ENCODE data around the gene SH2D4B. TPM values are rescaled to one million over a fixed set of nuclear protein-coding genes. Genes with fewer than 3 reads are reported as not detected.

SH2D4B gene
- total RNA-seq, 2 donors from 2014 or later: 0.25 to 0.40 TPM

DNA sequence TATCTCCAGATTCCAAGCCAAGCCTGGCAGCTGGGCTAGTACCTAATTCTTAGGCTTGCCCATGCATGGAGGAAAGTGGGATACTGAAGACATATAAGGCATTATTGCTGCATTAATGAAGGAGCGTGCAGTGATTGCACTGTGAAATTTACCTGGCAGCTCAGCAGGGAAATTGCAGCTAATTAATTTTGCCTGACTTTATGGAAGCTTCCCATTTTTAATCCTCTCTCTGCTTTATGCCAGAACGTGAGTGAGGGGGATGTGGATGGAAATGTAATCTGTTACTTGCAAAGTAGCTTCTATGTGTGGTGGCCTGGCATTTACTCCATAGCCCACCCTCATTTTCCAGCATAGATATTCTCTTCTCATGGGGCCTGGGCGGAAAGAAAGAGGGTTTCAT lies 134.9 kb downstream of the SH2D4B start:
- Mint-ChIP-seq H3K9me3 (no peaks in the 10 kb centered on the region), H3K4me1 (ENCODE audit: low read depth in 2 of 2) (no peaks in the 10 kb centered on the region), H3K27ac (no peak overlapping the region), H3K4me3 (no peak overlapping the region), H3K27me3 (peaks cover 12 to 13% of the 10 kb centered on the region in 2 donors), H3K36me3 (no peaks in the 10 kb centered on the region)
- no peak for ATAC-seq
- no peak for DNase-seq (ENCODE audit: low spot score)

DNA sequence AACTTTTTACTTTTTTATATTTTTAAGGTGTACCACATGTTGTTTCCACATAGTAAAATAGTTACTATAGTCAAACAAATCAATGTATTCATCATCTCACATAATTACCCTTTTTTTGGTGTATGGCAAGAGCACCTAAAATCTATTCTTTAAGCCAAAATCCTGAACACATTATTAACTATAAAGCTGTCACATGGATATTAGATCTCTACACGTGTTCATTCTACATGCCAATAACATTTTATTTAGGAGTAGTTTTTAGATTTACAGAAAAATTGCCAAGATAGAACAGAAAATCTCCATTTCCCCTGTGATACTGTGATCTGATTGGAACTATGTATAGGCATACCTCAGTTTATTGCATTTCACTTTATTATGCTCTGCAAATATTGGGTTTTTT lies 137.1 kb downstream of the SH2D4B start:
- Mint-ChIP-seq H3K4me1 (ENCODE audit: low read depth in 2 of 2) (no peaks in the 10 kb centered on the region), H3K27ac (no peak overlapping the region)

DNA sequence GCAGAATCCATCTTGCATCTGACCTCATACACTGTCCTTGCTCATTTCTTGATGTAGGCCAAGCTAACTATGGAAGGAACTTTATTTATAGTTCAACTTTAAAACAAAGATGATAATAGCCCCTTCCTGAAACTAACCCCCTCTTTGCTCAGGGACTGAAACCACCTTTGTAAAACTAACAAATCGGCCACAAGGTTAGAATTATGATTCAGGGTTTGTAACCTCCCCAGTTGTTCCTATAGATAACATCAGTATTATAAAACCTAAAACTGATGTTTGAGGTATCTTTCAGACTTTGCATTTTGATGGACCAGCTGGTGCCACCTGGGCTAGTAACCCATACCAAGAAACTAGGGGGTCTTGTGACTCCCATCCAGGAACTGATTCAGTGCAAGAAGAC lies 143.4 kb downstream of the SH2D4B start:
- H3K4me1 Mint-ChIP-seq (ENCODE audit: low read depth in 2 of 2): no peaks in the 10 kb centered on the region
- no peak overlapping the region for H3K4me3 Mint-ChIP-seq
- peaks cover 17 to 22% of the 10 kb centered on the region in 2 donors for H3K27me3 Mint-ChIP-seq
- no peak for ATAC-seq
- no peak for DNase-seq (ENCODE audit: low spot score)
- H3K36me3 Mint-ChIP-seq: no peaks in the 10 kb centered on the region
- no peaks in the 10 kb centered on the region for H3K9me3 Mint-ChIP-seq
- no peak overlapping the region for H3K27ac Mint-ChIP-seq

More for the DNA sequence above, 137.1 kb downstream of the SH2D4B start:
- no peak overlapping the region for H3K4me3 Mint-ChIP-seq
- DNase-seq (ENCODE audit: low spot score) (no peak), ATAC-seq (no peak)
- H3K9me3 Mint-ChIP-seq: no peaks in the 10 kb centered on the region
- no peaks in the 10 kb centered on the region for H3K36me3 Mint-ChIP-seq
- peaks cover 17 to 19% of the 10 kb centered on the region in 2 donors for H3K27me3 Mint-ChIP-seq

DNA sequence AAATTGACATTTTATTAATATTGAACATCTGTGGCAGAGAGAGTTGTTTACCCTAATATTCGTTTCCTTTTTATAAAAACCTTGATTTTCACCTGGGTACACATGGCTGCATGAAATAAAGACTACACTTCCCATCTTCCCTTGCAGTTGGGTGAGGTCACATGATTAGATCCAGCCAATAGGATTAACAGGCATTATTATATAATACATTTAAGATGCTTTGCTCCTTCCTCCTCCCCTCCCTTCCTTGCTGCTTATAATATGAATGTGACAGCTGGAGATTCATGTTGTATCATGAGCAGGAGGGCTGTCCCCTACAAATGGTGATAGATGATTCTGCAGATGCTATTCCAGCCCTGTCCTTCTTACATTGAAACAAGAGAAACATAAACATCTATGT lies 146.6 kb downstream of the SH2D4B start:
- H3K4me3 Mint-ChIP-seq: no peak overlapping the region
- ATAC-seq (no peak), DNase-seq (ENCODE audit: low spot score) (no peak)
- H3K9me3 Mint-ChIP-seq: no peaks in the 10 kb centered on the region
- H3K4me1 Mint-ChIP-seq (ENCODE audit: low read depth in 2 of 2): no peaks in the 10 kb centered on the region
- peaks cover 12 to 15% of the 10 kb centered on the region in 2 donors for H3K27me3 Mint-ChIP-seq
- no peak overlapping the region for H3K27ac Mint-ChIP-seq
- no peaks in the 10 kb centered on the region for H3K36me3 Mint-ChIP-seq

DNA sequence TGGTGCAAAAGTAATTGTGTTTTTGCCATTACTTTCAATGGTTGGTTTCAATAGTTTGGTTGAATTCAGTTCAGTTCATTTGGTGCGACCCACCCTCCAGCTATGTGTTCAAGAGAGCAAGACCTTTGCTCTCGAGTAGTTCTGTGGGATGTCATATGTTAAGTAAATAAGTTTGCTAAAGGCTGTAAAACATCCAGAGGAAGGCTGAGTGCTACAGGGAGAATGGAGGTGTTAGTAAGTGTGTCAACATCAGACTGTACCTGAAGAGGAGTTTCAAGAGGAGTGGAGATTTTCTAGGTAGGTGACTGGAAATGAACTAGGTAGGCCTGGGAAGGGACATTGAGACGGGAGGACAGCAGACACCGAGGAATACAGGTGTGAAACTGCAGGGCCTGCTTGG lies 147.7 kb downstream of the SH2D4B start:
- no peaks in the 10 kb centered on the region for H3K9me3 Mint-ChIP-seq
- no peak overlapping the region for H3K4me3 Mint-ChIP-seq
- H3K4me1 Mint-ChIP-seq (ENCODE audit: low read depth in 2 of 2): no peaks in the 10 kb centered on the region
- H3K36me3 Mint-ChIP-seq: no peaks in the 10 kb centered on the region
- ATAC-seq (no peak), DNase-seq (ENCODE audit: low spot score) (no peak)
- H3K27me3 Mint-ChIP-seq: peaks cover 16 to 26% of the 10 kb centered on the region in 2 donors
- no peak overlapping the region for H3K27ac Mint-ChIP-seq

DNA sequence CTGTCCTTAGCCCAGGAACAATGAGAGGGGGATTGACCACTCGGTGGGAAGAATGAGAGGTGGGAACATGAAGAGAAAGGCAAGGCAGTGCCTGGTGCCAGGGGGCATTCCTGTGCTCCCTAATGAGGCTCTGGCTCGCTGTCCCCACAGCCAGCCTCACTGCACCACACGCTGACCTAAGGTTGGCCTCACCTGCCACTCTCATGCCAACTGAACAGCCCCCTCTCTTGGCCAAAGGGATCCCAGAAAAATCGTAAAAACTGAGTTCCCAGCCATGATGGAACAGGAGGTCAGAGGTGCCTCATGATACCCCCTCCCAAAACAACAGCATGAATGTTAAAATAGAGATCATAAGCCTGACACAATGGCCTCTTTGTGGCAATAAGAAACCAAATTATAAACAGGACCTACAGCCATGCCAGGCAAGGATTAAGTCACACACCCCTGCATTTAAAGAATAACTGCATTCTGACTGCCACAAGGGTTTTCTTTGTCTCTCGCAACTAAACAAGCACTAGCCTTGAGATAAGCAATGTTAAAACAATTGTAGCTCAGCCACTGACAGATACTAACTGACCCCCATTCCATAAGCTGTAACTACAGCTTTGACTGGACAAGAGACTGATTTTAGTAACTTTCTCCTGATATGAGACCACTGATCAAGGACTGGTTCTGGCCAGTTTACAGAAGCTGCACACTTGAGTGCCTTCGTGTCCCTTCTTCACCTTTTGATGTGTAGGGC lies 149.2 kb downstream of the SH2D4B start:
- Mint-ChIP-seq H3K4me3 (no peak overlapping the region), H3K4me1 (ENCODE audit: low read depth in 2 of 2) (no peaks in the 10 kb centered on the region), H3K27ac (no peak overlapping the region), H3K27me3 (peaks cover 22 to 33% of the 10 kb centered on the region in 2 donors), H3K9me3 (no peaks in the 10 kb centered on the region), H3K36me3 (no peaks in the 10 kb centered on the region)
- DNase-seq (ENCODE audit: low spot score) (no peak), ATAC-seq (no peak)

DNA sequence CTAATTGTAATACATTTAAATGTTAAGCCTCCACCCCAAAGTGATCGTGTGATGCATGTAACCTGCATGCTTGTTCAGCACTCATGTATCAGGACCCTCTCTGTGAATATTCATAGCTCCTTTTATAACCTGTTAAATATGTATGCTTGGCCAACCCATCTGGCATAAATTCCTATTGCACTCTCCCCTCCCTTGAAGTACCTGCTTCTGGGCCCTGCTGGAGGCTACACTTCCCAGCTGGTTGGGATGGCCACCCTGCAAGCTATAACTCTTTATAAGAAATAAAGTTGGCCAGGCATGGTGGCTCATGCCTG lies 149.7 kb downstream of the SH2D4B start:
- Mint-ChIP-seq H3K36me3 (no peaks in the 10 kb centered on the region), H3K4me3 (no peak overlapping the region), H3K4me1 (ENCODE audit: low read depth in 2 of 2) (no peaks in the 10 kb centered on the region), H3K9me3 (no peaks in the 10 kb centered on the region), H3K27ac (no peak overlapping the region), H3K27me3 (peaks cover 25 to 38% of the 10 kb centered on the region in 2 donors)
- no peak for ATAC-seq
- DNase-seq (ENCODE audit: low spot score): no peak

DNA sequence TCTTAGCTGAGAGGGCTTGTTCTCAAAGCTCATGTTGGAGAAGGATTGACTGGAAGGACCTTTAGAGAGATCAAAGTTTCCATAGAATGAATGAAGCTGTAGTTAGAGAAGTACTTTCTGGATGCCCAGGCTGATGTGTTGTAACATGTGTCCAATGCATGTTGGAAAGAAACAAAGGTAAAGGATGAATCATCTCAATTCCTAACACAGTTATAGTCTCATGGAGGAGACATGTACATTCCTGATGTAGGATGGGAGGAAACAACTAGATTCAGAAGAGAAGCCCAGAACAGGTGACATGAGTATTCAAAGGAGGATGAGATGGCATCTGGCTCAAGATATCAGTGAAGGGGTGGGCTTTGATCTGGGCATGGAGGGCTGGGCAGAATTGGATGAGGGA lies 152.7 kb downstream of the SH2D4B start:
- DNase-seq (ENCODE audit: low spot score): no peak
- no peak for ATAC-seq
- Mint-ChIP-seq H3K27ac (no peak overlapping the region), H3K4me1 (ENCODE audit: low read depth in 2 of 2) (no peaks in the 10 kb centered on the region), H3K4me3 (no peak overlapping the region), H3K9me3 (no peaks in the 10 kb centered on the region), H3K36me3 (no peaks in the 10 kb centered on the region), H3K27me3 (peaks cover 20 to 35% of the 10 kb centered on the region in 2 donors)

DNA sequence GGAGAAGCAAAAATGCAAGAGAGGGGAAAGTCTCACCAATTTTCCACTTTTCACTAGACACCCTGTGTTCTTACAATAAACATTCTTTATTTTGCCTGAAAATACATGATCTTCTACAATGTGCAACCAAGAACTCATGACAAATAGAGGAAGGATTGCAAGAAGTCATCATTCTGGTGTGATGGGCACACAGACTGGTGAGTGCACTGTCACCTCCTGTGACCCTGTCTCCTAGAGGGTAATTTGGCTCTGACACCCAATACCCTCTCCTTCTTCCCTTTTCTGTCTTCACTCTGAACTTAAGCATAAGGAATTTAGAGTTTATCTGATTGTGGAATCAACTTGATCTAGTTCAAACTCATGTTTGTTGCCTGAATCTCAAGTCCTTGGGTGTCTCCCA lies 153.7 kb downstream of the SH2D4B start:
- Mint-ChIP-seq H3K9me3 (no peaks in the 10 kb centered on the region), H3K27ac (no peak overlapping the region), H3K36me3 (no peaks in the 10 kb centered on the region), H3K4me3 (no peak overlapping the region), H3K4me1 (ENCODE audit: low read depth in 2 of 2) (no peaks in the 10 kb centered on the region), H3K27me3 (peaks cover 15 to 27% of the 10 kb centered on the region in 2 donors)
- ATAC-seq: no peak
- no peak for DNase-seq (ENCODE audit: low spot score)

DNA sequence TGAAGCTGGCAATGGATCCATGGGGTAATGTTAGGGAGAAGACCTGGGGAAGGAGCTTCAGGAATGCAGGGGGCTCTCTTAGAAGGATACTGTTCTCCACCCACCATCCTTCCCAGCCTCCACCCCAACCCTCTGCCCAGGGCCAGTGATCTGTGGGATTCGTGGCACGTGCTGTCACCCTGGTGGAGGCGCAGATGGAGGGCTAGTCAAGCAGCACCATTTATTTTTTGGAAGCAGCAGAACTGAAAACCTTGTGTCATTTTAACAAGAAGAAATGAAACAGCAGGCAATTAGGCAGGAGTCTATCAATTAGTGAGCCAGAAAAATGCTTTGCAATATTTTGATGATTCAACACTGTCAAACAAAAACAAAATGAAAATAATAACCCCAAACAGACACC lies 155.9 kb downstream of the SH2D4B start:
- Mint-ChIP-seq H3K27ac (no peak overlapping the region), H3K4me3 (no peak overlapping the region), H3K4me1 (ENCODE audit: low read depth in 2 of 2) (no peaks in the 10 kb centered on the region), H3K9me3 (no peaks in the 10 kb centered on the region), H3K27me3 (peaks cover 15 to 25% of the 10 kb centered on the region in 2 donors), H3K36me3 (no peaks in the 10 kb centered on the region)
- ATAC-seq (no peak), DNase-seq (ENCODE audit: low spot score) (no peak)

DNA sequence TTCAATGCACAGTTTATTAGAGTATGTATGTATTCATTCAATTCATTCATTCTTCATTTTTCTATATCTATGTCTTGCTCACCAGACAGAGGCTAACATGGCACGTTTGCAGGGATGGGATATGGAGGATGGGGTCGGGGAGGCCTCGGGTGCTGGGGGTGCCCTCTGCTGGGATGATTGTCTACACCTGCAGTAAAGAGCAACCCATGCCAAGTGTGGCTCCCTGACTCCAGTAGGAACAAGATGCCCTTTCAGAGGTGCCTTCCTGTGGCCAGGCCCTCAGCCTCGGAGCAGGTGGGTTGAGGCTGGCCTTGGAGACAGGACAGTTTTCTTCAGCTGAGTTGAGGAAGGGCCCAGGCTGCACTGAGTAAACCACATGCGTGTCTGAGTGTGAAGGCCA lies 157.2 kb downstream of the SH2D4B start:
- no peak overlapping the region for H3K27ac Mint-ChIP-seq
- no peak for ATAC-seq
- peaks cover 13 to 18% of the 10 kb centered on the region in 2 donors for H3K27me3 Mint-ChIP-seq
- H3K4me1 Mint-ChIP-seq (ENCODE audit: low read depth in 2 of 2): no peaks in the 10 kb centered on the region
- H3K36me3 Mint-ChIP-seq: no peaks in the 10 kb centered on the region
- H3K4me3 Mint-ChIP-seq: no peak overlapping the region
- no peak for DNase-seq (ENCODE audit: low spot score)
- H3K9me3 Mint-ChIP-seq: no peaks in the 10 kb centered on the region

Other genes starting within 250 kb of the SH2D4B start
- not detected for gene MAT1A, start 248.2 kb upstream of the SH2D4B start, total RNA-seq
- gene DYDC1, start 181.1 kb upstream of the SH2D4B start, total RNA-seq: not detected
- not detected for gene DYDC2, start 181.1 kb upstream of the SH2D4B start, total RNA-seq
- gene PRXL2A, start 129.4 kb upstream of the SH2D4B start, total RNA-seq: 1 to 10 TPM; 6.4 to 9.7 TPM
- 10 to 100 TPM; 56.5 to 76.6 TPM for gene TSPAN14, start 83.6 kb upstream of the SH2D4B start, total RNA-seq